ENCODE data around the gene TRIM17.

DNA sequence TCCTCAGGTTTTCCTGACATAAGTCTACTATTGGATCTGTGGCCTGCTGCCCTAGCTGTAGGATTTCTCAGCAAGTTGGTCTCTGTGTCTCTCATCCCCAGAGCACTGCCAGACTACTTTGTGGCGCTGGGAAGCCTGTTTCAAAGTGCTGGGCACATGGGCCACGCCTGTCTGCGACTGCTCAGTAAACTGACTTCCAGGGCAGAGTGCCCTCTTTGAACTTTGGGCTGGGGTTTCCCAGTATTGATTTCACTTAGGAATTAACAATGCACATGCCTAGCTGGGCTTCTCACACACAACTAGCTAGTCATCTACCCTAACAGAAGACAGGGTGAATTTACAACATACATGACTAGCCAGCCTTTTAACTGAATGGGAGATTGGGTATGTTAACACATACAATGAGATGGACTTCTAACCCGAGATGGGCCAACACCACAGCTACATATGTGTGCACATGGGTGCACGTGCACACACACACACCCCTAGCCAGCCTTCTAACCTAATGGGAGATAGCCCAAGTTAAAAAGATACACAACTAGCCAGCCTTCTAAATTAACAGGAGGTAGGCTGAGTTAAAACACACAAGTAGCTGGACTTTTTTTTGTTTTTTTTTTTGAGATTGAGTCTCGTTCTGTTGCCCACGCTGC, 6.9 kb upstream of the TRIM17 start:
- TF ChIP-seq, protein P1, sequence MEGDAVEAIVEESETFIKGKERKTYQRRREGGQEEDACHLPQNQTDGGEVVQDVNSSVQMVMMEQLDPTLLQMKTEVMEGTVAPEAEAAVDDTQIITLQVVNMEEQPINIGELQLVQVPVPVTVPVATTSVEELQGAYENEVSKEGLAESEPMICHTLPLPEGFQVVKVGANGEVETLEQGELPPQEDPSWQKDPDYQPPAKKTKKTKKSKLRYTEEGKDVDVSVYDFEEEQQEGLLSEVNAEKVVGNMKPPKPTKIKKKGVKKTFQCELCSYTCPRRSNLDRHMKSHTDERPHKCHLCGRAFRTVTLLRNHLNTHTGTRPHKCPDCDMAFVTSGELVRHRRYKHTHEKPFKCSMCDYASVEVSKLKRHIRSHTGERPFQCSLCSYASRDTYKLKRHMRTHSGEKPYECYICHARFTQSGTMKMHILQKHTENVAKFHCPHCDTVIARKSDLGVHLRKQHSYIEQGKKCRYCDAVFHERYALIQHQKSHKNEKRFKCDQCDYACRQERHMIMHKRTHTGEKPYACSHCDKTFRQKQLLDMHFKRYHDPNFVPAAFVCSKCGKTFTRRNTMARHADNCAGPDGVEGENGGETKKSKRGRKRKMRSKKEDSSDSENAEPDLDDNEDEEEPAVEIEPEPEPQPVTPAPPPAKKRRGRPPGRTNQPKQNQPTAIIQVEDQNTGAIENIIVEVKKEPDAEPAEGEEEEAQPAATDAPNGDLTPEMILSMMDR (optimal IDR thresholded peaks at IDR 0.05 in 1 of 3, IDR thresholded peaks at IDR 0.05 in 1 of 3, conservative IDR thresholded peaks at IDR 0.05 in 1 of 3; ENCODE audit: extremely low read depth in 1 of 3, insufficient read depth in 2 of 3, low read length in 3 of 3): no peak
- TF ChIP-seq EZH2 (IDR thresholded peaks at IDR 0.05; ENCODE audit: low read length): no peak
